ENCODE measurements around the gene CALHM4. TPM values are rescaled to one million over a fixed set of nuclear protein-coding genes. Genes with fewer than 3 reads are reported as not detected.

CALHM4 gene
- not detected in 2 replicates for total RNA-seq

GRCh38 chr6:116553451-116553850 lies at the start of gene CALHM4:
CALHM4 (plus strand) TSS chr6:116553751; CDS start chr6:116553794, 43 bp downstream.

GRCh38 chr6:116511424-116512110 lies 42.0 kb upstream of the CALHM4 start, which contains the start of gene CALHM5:
CALHM5 (plus strand) TSS chr6:116511639; CDS start chr6:116511697, 58 bp downstream.

GRCh38 chr6:116545651-116546050 lies 7.9 kb upstream of the CALHM4 start, which contains the start of gene TRAPPC3L:
TRAPPC3L (minus strand) TSS chr6:116545684; CDS start chr6:116545514, 170 bp downstream.

GRCh38 chr6:116570856-116571682 lies 17.5 kb downstream of the CALHM4 start, which contains the start of gene RWDD1:
RWDD1 (plus strand) TSS chr6:116571504; CDS start chr6:116571583, 79 bp downstream.

Other genes with a start within 250 kb of the CALHM4 start
- gene DSE, start 182.8 kb upstream of the CALHM4 start, total RNA-seq, result 174 and 228 TPM in 2 replicates
- gene CALHM6, start 92.4 kb upstream of the CALHM4 start, total RNA-seq, result 0.32 and 1.5 TPM in 2 replicates
- 4.4 and 6.2 TPM in 2 replicates for gene CALHM5, start 42.1 kb upstream of the CALHM4 start, total RNA-seq
- gene TRAPPC3L, start 8.1 kb upstream of the CALHM4 start, total RNA-seq, result 0.49 TPM in 1 of 2 replicates, not detected in the other
- gene RWDD1, start 17.8 kb downstream of the CALHM4 start, total RNA-seq, result 31.6 and 39.6 TPM in 2 replicates
- 0.65 and 0.97 TPM in 2 replicates for gene RSPH4A, start 62.7 kb downstream of the CALHM4 start, total RNA-seq
- gene ZUP1, start 115.0 kb downstream of the CALHM4 start, total RNA-seq, result 8.9 and 9.9 TPM in 2 replicates
- 12.5 and 14.3 TPM in 2 replicates for gene KPNA5, start 127.5 kb downstream of the CALHM4 start, total RNA-seq
- 0.61 and 0.81 TPM in 2 replicates for gene FAM162B, start 212.0 kb downstream of the CALHM4 start, total RNA-seq

Measured in hair follicle dermal papilla cell (primary cell).